Activated T-cell treated with anti-CD3 and anti-CD28 coated beads, Interleukin-2, amount 50 U/mL, for 72 hours (primary cell): ENCODE results near the gene FMNL1. TPM values are rescaled to one million over a fixed set of nuclear protein-coding genes. Genes with fewer than 3 reads are reported as not detected.

Experiments
- ATAC-seq, 2 donors: fragments of 150-1000 bp; cut with Tn5 transposase; replicated peaks in 1 of 2; 2 replicates each; pipeline ENCODE4 v1.10.0; 2021; ENCODE audit warnings: moderate library complexity in 2 of 2, mild to moderate bottlenecking in 1 of 2
- DNase-seq, 2 donors: peaks; one replicate each; pipeline ENCODE4 v3.0.0; 2021 to 2022; ENCODE audit warnings: mixed read lengths in 1 of 2
- H3K27ac Mint-ChIP-seq: one replicate; pipeline ENCODE4 v1.8.0; 2022; ENCODE audit warnings: mild to moderate bottlenecking, moderate library complexity, mixed read lengths
- H3K27me3 Mint-ChIP-seq: one replicate; pipeline ENCODE4 v1.8.0; 2022; ENCODE audit warnings: low read depth, mixed read lengths
- H3K36me3 Mint-ChIP-seq, 2 donors: one replicate each; pipeline ENCODE4 v1.8.0; 2022; ENCODE audit warnings: mixed read lengths in 2 of 2, mild to moderate bottlenecking in 1 of 2; ENCODE audit not compliant: insufficient read depth in 2 of 2
- H3K4me1 Mint-ChIP-seq: one replicate; pipeline ENCODE4 v1.8.0; 2022; ENCODE audit warnings: low read depth, mixed read lengths
- H3K4me3 Mint-ChIP-seq, 2 donors: one replicate each; pipeline ENCODE4 v1.8.0; 2022; ENCODE audit warnings: mild to moderate bottlenecking in 2 of 2, mixed read lengths in 2 of 2, moderate library complexity in 2 of 2
- H3K9me3 Mint-ChIP-seq, 2 donors: one replicate each; pipeline ENCODE4 v1.8.0; 2022; ENCODE audit warnings: mixed read lengths in 2 of 2
- total RNA-seq, 2 donors: library from RNA; stranded (reverse); gene quantifications; one replicate each; pipeline ENCODE4 v1.2.3, GENCODE V29; 2022

Gene FMNL1
- total RNA-seq, 2 donors from 2014 or later = 559 to 689 TPM

- DNase-seq (peak; percentile 74 to 77), ATAC-seq (peak; percentile 60 to 75)
- Mint-ChIP-seq H3K9me3 (no peaks in the 10 kb centered on the region), H3K27ac (peak within 1 kb of the TSS; percentile 10), H3K4me3 (peak within 1 kb of the TSS; percentile 74 to 79), H3K27me3 (no peaks in the 10 kb centered on the region), H3K4me1 (peaks cover 33% of the 10 kb centered on the region), H3K36me3 (peaks cover 0 to 5% of the 10 kb centered on the region in 2 donors)
Observed at GRCh38 chr17:45261577-45262515, 40.2 kb downstream of the FMNL1 start, which contains the start of gene SPATA32. Gene SPATA32, minus strand, starts transcription at chr17:45262094. Its CDS starts 78 bp downstream, at chr17:45262016.

- H3K36me3 Mint-ChIP-seq = peaks cover 2 to 9% of the 10 kb centered on the region in 2 donors
- no peaks in the 10 kb centered on the region for H3K9me3 Mint-ChIP-seq
- ATAC-seq = peak in 1 of 2 donors; percentile 2
- no peak for DNase-seq
- no peaks in the 10 kb centered on the region for H3K27me3 Mint-ChIP-seq
- peaks cover 37% of the 10 kb centered on the region for H3K4me1 Mint-ChIP-seq
- H3K27ac Mint-ChIP-seq = peak overlapping the region; percentile 5
- peak overlapping the region; percentile 74 to 79 for H3K4me3 Mint-ChIP-seq
Observed at GRCh38 chr17:45262516-45263476, 41.1 kb downstream of the FMNL1 start.

GRCh38 chr17:45263477-45263860 is 41.8 kb downstream of the FMNL1 start:
- H3K9me3 Mint-ChIP-seq = no peaks in the 10 kb centered on the region
- H3K36me3 Mint-ChIP-seq = peaks cover 2 to 10% of the 10 kb centered on the region in 2 donors
- peaks cover 38% of the 10 kb centered on the region for H3K4me1 Mint-ChIP-seq
- no peak for DNase-seq
- peak overlapping the region; percentile 5 to 79 for H3K4me3 Mint-ChIP-seq
- H3K27me3 Mint-ChIP-seq = no peaks in the 10 kb centered on the region
- ATAC-seq = no peak
- no peak overlapping the region for H3K27ac Mint-ChIP-seq

GRCh38 chr17:45264430-45264829 is 42.7 kb downstream of the FMNL1 start:
- peaks cover 38% of the 10 kb centered on the region for H3K4me1 Mint-ChIP-seq
- no peak overlapping the region for H3K4me3 Mint-ChIP-seq
- DNase-seq = no peak
- H3K9me3 Mint-ChIP-seq = no peaks in the 10 kb centered on the region
- H3K36me3 Mint-ChIP-seq = peaks cover 3 to 16% of the 10 kb centered on the region in 2 donors
- ATAC-seq = no peak
- H3K27me3 Mint-ChIP-seq = no peaks in the 10 kb centered on the region
- no peak overlapping the region for H3K27ac Mint-ChIP-seq

GRCh38 chr17:45264988-45265387 is 43.3 kb downstream of the FMNL1 start:
- no peak overlapping the region for H3K4me3 Mint-ChIP-seq
- no peak overlapping the region for H3K27ac Mint-ChIP-seq
- H3K4me1 Mint-ChIP-seq = peaks cover 40% of the 10 kb centered on the region
- H3K36me3 Mint-ChIP-seq = peaks cover 3 to 20% of the 10 kb centered on the region in 2 donors
- DNase-seq = no peak
- no peaks in the 10 kb centered on the region for H3K27me3 Mint-ChIP-seq
- no peak for ATAC-seq
- H3K9me3 Mint-ChIP-seq = no peaks in the 10 kb centered on the region

GRCh38 chr17:45265821-45266220 is 44.1 kb downstream of the FMNL1 start:
- Mint-ChIP-seq H3K27ac (no peak overlapping the region), H3K4me1 (peaks cover 46% of the 10 kb centered on the region), H3K9me3 (no peaks in the 10 kb centered on the region), H3K36me3 (peaks cover 4 to 24% of the 10 kb centered on the region in 2 donors), H3K4me3 (no peak overlapping the region), H3K27me3 (no peaks in the 10 kb centered on the region)
- DNase-seq (no peak), ATAC-seq (no peak)

GRCh38 chr17:45266372-45266926 is 44.8 kb downstream of the FMNL1 start:
- Mint-ChIP-seq H3K4me1 (peaks cover 42% of the 10 kb centered on the region), H3K9me3 (no peaks in the 10 kb centered on the region), H3K4me3 (no peak overlapping the region), H3K27ac (no peak overlapping the region), H3K27me3 (no peaks in the 10 kb centered on the region), H3K36me3 (peaks cover 6 to 24% of the 10 kb centered on the region in 2 donors)
- DNase-seq = no peak
- no peak for ATAC-seq

- peak overlapping the region; percentile 20 for H3K27ac Mint-ChIP-seq
- H3K4me3 Mint-ChIP-seq = no peak overlapping the region
- no peak for DNase-seq
- H3K9me3 Mint-ChIP-seq = no peaks in the 10 kb centered on the region
- peaks cover 6 to 31% of the 10 kb centered on the region in 2 donors for H3K36me3 Mint-ChIP-seq
- H3K4me1 Mint-ChIP-seq = peaks cover 35% of the 10 kb centered on the region
- H3K27me3 Mint-ChIP-seq = no peaks in the 10 kb centered on the region
- ATAC-seq = no peak
Observed at GRCh38 chr17:45267436-45268055, 45.9 kb downstream of the FMNL1 start.

- peak; percentile 16 to 21 for ATAC-seq
- DNase-seq = no peak
- H3K27ac Mint-ChIP-seq = peak overlapping the region; percentile 83
- H3K36me3 Mint-ChIP-seq = peaks cover 8 to 31% of the 10 kb centered on the region in 2 donors
- H3K9me3 Mint-ChIP-seq = no peaks in the 10 kb centered on the region
- peaks cover 31% of the 10 kb centered on the region for H3K4me1 Mint-ChIP-seq
- no peak overlapping the region for H3K4me3 Mint-ChIP-seq
- H3K27me3 Mint-ChIP-seq = no peaks in the 10 kb centered on the region
Observed at GRCh38 chr17:45269912-45270311, 48.2 kb downstream of the FMNL1 start.

GRCh38 chr17:45270828-45271418 is 49.2 kb downstream of the FMNL1 start:
- Mint-ChIP-seq H3K9me3 (no peaks in the 10 kb centered on the region), H3K27me3 (no peaks in the 10 kb centered on the region), H3K36me3 (peaks cover 8 to 28% of the 10 kb centered on the region in 2 donors), H3K4me3 (no peak overlapping the region), H3K27ac (peak overlapping the region; percentile 30), H3K4me1 (peaks cover 28% of the 10 kb centered on the region)
- DNase-seq (peak; percentile 61 to 63), ATAC-seq (peak; percentile 62)

- peak overlapping the region; percentile 63 for H3K27ac Mint-ChIP-seq
- ATAC-seq (no peak), DNase-seq (no peak)
- H3K4me3 Mint-ChIP-seq = no peak overlapping the region
- peaks cover 28% of the 10 kb centered on the region for H3K4me1 Mint-ChIP-seq
- peaks cover 8 to 28% of the 10 kb centered on the region in 2 donors for H3K36me3 Mint-ChIP-seq
- H3K27me3 Mint-ChIP-seq = no peaks in the 10 kb centered on the region
- H3K9me3 Mint-ChIP-seq = no peaks in the 10 kb centered on the region
Observed at GRCh38 chr17:45271603-45272002, 49.9 kb downstream of the FMNL1 start.

- peaks cover 35% of the 10 kb centered on the region for H3K4me1 Mint-ChIP-seq
- no peak for ATAC-seq
- H3K27ac Mint-ChIP-seq = no peak overlapping the region
- no peaks in the 10 kb centered on the region for H3K9me3 Mint-ChIP-seq
- no peak for DNase-seq
- H3K36me3 Mint-ChIP-seq = peaks cover 7 to 23% of the 10 kb centered on the region in 2 donors
- H3K27me3 Mint-ChIP-seq = no peaks in the 10 kb centered on the region
- H3K4me3 Mint-ChIP-seq = no peak overlapping the region
Observed at GRCh38 chr17:45273551-45273957, 51.9 kb downstream of the FMNL1 start.
